Stimulated activated CD4-positive, alpha-beta T cell treated with anti-CD3 and anti-CD28 coated beads, Interleukin-15, amount 100 ng/mL, for 48 hours (primary cell): ENCODE results near the gene TBC1D10A.

Experiments used
- DNase-seq, 2 donors: peaks; one replicate each; pipeline ENCODE4 v3.0.0-alpha.2; 2020; ENCODE audit warnings: low read depth in 2 of 2

The TBC1D10A gene

GRCh38 chr22:30299322-30299721, 27.4 kb downstream of the TBC1D10A start:
- no peak for DNase-seq

- DNase-seq = no peak
These were observed 28.6 kb downstream of the TBC1D10A start for GRCh38 chr22:30297991-30298701.

- DNase-seq = no peak
These were observed 29.3 kb downstream of the TBC1D10A start for GRCh38 chr22:30297276-30297990.

GRCh38 chr22:30296833-30297232, 29.9 kb downstream of the TBC1D10A start:
- DNase-seq = no peak

- no peak for DNase-seq
These were observed 30.4 kb downstream of the TBC1D10A start for GRCh38 chr22:30296324-30296723.

GRCh38 chr22:30295576-30295975, 31.2 kb downstream of the TBC1D10A start:
- DNase-seq = no peak

GRCh38 chr22:30294830-30295229, 31.9 kb downstream of the TBC1D10A start:
- DNase-seq = no peak

- no peak for DNase-seq
These were observed 32.7 kb downstream of the TBC1D10A start for GRCh38 chr22:30294066-30294465.

- DNase-seq = no peak
These were observed 33.7 kb downstream of the TBC1D10A start for GRCh38 chr22:30293026-30293425.

GRCh38 chr22:30292069-30292970, 34.4 kb downstream of the TBC1D10A start:
- no peak for DNase-seq

- DNase-seq = no peak
These were observed 35.5 kb downstream of the TBC1D10A start for GRCh38 chr22:30291058-30291892.

- DNase-seq = no peak
These were observed 36.2 kb downstream of the TBC1D10A start for GRCh38 chr22:30290342-30291057.

GRCh38 chr22:30289980-30290313, 36.8 kb downstream of the TBC1D10A start:
- no peak for DNase-seq

- DNase-seq = peak; percentile 73 to 85
These were observed 37.4 kb downstream of the TBC1D10A start, which contains the start of gene CASTOR1 for GRCh38 chr22:30289141-30289979. CASTOR1 (minus strand) TSS chr22:30289505; CDS start chr22:30289497, 8 bp downstream.

- DNase-seq = no peak
These were observed 38.2 kb downstream of the TBC1D10A start for GRCh38 chr22:30288419-30289140.

- DNase-seq = peak; percentile 76 to 86
These were observed 38.9 kb downstream of the TBC1D10A start for GRCh38 chr22:30287648-30288418.

- peak; percentile 77 to 84 for DNase-seq
These were observed 39.7 kb downstream of the TBC1D10A start for GRCh38 chr22:30286813-30287647.
